WI38 (cell line): ENCODE measurements around the gene LTBP1.

Experiments
- H3K4me3 ChIP-seq: 2 replicates; pipeline ENCODE4 v1.5.1; 2011; ENCODE audit warnings: low read depth, mild to moderate bottlenecking, control low read depth, low read length
- CTCF ChIP-seq: IDR thresholded peaks from 2 replicates; pipeline ENCODE4 v1.5.1; 2012; ENCODE audit warnings: low read depth, mild to moderate bottlenecking, control low read depth, low read length

LTBP1 gene

DNA sequence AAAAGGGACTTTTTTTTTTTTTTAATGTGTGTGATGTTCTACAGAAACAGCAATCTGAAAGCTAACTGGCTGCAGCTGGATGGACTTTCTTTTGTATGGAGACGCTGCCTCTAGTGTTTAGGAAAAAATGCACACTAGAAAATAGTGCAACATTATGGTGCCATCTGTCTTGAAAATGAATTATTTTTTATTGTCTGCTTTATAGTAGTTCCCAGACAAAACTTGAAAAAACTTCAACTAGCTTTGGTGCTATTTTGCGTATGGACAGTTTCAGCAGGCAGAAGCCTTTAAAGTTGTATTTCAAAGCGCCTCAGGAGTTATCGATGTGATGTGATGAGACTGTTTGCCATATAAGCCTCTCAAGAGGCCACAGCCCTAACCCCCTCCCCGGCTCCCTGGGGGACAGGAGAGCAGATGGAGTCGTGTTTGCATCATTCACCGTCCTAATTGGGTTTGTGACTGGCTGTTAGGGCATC, 86.9 kb downstream of the LTBP1 start:
- TF ChIP-seq CTCF = peak; percentile 31; the same call in 1 of the 2 replicates
- peak overlapping the region; percentile 33; the same call in 1 of the 2 replicates for H3K4me3 ChIP-seq

DNA sequence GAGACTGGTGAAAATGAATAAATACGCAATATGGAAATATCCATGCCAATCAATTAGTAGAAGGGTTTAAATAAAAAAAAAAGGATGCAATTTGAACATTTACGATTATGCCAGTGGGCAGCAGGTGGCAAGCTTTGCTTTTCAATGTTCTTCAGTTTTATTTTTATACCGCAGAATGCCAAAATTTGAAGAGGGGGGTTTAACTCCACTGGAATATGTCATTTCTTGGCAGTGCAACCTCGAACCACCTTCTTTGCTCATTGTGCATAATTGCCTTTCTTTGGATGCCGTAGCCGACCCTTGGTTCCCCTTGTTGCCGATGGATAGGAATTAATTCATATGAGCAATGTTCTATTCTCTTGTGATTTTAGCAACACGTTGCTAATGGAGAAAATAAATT, 88.0 kb downstream of the LTBP1 start:
- TF ChIP-seq CTCF = peak; percentile 33; the same call in 1 of the 2 replicates
- no peak overlapping the region for H3K4me3 ChIP-seq

DNA sequence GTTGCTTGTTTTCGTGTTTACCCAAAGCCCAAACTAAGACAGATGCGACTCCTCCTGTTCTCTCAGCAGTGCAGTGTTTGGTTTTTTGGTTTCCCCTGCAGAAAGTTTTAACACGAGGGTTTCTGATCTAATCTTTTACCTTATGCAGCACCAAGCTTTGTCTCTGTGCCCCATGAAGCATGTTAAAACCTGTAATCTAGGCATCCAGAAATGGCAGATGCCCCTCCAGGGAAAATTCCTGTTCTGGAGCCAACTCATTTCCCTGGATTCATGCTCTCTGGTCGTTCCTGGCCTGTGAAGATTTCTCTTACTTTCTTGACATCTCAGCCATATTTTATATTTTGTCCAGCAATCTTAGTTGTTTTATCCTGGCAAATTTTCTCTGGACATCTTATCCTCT, 91.5 kb downstream of the LTBP1 start:
- H3K4me3 ChIP-seq = no peak overlapping the region
- no peak for TF ChIP-seq CTCF

GRCh38 chr2:33038799-33039198, 92.0 kb downstream of the LTBP1 start:
- no peak for TF ChIP-seq CTCF
- no peak overlapping the region for H3K4me3 ChIP-seq

DNA sequence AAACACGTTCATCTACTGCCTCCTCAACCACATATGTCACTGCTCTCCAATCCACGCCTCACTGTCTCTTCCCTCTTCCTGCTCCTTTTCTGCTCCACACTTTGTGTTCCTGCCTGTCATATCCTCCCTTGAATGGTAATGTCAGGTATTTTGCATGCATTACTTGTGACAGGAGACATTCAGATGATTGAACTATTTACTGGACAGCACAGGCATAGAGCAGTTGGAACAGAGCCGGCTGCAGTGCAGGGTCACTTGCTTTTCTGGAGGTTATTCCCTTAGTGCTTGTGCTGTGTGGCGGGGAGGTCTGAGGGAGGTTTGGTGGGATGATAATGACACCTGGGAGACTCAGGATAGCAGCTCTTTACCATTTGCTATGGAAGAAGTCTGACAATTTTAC, 93.8 kb downstream of the LTBP1 start:
- H3K4me3 ChIP-seq = no peak overlapping the region
- no peak for TF ChIP-seq CTCF

DNA sequence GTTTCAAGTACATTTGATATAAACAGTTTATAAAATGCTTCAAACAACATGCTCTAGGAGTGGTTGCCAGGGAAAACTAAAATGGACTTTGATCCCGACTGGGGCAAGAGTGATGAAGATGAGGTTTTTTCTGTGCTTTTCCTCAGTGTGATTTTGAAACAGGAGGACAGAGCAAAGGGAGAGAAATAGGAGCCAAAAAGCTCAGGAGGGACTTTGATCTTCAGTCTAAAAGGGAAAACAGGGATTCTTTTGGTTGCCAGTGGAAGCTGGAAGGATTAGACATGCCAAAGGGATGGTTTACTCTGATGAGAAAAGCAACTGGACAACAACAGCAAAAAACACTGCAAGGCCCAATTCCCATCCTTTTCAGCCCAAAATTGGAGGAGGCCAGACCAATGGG, 95.5 kb downstream of the LTBP1 start:
- no peak overlapping the region for H3K4me3 ChIP-seq
- no peak for TF ChIP-seq CTCF

- no peak overlapping the region for H3K4me3 ChIP-seq
- no peak for TF ChIP-seq CTCF
Measured at GRCh38 chr2:33042819-33043218, 96.1 kb downstream of the LTBP1 start.
